Brain pericyte (primary cell): ENCODE data around the gene NKIRAS2.

ENCODE experiments used
- DNase-seq: peaks from one replicate; pipeline ENCODE4 v3.0.0-alpha.2; 2012; ENCODE audit warnings: low read depth, low spot score

NKIRAS2 gene

DNA sequence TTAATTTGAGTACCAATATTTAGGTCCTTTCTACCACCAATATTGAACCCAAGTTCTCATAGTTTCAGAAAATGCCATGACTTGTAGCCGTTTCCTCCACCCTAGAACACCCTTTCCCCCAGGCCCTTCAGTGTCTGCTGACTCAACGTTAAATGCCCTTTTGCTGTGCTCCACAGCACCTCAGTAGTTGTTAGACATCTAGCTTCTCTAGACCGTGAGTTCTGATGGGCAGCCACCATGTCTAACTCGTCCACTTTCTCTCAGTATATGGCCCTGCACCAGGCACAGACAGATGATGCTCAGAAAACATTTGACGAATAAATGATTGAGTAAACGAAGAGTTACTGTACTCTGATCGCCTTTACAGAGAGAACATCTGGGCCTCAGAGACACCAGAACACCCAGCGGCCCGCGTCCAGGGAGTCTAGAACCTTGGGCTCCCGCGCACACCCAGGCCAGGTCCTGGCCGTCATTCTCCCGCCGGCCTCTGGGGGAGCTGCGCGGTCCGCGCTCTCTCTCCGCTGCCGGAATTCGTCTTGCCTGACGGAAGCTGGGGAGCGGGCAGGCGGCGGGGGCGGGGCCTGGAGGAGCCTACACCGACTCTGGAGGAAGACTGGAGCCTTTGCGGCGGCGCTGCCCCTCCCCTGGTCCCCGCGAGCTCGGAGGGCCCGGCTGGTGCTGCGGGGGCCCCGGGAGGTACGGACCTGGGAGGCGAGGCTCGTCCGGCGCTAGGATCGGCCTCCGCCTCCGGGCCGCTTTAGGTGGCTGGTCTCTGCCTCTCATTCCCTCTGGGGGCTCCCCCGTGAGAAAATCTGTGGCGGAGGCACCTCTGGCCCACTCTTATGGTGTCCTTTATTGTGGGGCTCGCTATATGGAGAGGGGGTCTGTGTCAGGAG lies at the start of gene NKIRAS2:
Gene NKIRAS2 (plus strand): TSS at position 582 of the 896 bp plus-strand sequence. CDS start 1,488 bp downstream, outside the sequence.
- peak; percentile 46 for DNase-seq

DNA sequence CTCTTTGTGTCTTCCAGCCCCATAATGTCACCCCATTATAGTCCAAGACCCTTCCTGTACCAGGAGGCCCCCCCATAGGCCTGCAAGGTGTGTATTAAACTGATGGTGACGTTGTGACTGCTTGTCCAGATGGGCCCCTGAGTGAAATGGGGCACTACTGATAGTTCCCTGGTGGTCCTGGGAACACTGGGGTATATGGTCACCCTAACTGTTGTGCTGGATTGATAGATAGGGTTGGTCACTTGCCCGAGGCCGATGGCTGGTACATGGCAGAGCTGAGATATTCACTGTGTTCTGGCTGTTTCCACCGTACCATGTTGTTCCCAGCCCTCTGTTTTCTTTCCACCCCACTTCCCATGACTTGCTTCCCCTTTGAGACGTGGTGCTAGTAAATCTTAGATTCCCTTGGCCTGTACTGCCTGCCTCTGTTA lies 49.0 kb upstream of the NKIRAS2 start:
- no peak for DNase-seq

DNA sequence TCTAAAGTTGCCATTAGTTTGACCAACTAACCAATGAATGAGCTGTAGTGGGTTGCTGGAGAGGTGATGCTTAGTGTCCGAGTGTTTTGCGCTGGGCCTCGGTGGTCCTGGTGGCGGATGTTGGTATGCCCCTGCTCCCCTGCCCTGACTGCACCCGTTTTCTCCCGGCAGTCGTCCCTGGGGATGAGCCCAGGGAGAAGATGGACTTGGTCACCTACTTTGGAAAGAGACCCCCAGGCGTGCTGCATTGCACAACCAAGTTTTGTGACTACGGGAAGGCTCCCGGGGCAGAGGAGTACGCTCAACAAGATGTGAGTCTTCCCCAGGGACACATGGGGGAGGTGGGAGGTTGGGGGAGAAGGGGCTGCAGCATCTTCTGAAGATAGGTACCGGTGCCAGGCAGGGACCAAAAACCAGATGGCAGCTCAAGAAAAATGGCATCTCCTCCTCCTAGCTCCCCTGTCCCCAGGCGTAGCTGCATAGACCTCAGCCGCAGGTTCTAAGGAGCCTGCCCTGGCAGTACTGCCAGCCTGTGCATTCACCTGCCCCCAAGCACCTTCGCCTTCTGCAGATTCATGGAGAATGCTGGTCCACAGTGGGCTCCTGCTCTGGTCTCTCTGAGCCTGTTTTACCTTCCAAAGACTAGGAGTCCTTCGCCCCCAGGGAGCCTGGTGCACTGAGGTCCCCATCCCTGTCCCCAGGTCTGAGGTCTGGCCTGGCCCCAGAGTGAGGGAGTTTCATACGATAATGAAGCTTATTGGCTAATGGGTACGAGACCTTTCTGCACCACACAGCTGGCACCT lies 48.0 kb upstream of the NKIRAS2 start:
- no peak for DNase-seq

DNA sequence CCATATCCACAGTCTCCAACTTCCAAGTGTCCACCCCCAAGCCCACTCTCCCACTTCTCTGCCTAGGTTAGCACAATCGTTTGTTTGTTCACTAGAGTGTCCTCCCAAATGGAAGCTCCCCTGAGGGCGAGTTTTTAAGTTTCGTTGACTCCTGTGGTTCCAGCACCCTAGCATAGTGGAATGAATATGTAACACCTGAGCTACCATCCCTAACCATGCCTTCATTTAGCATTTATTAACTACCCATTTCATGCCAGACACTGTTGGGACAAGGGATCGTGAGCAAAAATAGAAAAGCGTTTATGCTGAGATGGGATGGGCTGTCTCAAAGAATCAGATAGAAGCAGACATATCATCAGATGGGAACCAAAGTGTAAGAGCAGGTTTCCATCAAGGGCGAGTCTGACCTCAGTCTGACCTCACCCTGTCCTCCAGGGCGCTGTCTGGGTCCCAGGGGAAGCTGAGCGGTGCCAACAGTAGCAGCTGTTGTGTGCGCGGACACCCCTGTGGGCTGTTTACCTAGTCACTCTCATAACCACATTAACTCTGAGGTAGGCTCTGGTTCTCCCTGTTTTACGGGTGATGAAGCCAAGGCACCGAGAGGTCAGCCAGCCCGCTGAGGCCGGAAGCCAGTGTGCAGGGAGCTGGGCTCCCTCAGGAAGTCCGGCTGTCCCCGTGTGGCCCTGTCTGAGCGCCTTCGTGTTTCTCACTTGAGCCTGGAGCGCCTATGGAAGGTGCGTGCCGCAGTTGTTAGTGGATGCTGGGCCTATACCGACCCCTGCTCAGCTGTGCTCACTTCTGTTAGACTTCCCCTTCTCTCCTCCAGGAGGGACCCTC lies 47.1 kb upstream of the NKIRAS2 start:
- no peak for DNase-seq

DNA sequence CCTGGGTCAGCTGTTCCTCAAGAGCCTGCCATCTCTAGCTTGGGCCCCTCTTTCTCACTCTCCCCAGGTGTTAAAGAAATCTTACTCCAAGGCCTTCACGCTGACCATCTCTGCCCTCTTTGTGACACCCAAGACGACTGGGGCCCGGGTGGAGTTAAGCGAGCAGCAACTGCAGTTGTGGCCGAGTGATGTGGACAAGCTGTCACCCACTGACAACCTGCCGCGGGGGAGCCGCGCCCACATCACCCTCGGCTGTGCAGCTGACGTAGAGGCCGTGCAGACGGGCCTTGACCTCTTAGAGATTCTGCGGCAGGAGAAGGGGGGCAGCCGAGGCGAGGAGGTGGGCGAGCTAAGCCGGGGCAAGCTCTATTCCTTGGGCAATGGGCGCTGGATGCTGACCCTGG lies 46.5 kb upstream of the NKIRAS2 start:
- no peak for DNase-seq

DNA sequence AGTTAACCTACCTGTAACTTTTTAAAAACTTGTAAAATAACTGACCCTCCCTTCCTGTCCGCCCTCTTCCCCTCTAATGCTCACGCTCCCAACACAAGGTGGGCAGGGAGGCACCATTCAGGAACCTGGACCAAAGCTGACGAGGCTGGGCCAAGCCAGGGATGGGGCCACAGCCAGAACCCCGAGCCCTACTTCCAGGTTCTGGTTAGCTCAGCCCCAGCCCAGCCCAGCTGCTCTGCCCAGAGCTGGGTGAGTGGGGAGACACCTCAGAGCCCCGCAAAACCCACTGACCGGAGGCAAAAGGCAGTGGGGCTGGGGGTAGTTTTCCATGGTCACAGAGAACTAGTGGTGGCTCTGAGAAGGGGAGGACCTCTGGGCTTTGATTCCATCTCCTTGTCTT lies 45.9 kb upstream of the NKIRAS2 start:
- DNase-seq, result no peak

DNA sequence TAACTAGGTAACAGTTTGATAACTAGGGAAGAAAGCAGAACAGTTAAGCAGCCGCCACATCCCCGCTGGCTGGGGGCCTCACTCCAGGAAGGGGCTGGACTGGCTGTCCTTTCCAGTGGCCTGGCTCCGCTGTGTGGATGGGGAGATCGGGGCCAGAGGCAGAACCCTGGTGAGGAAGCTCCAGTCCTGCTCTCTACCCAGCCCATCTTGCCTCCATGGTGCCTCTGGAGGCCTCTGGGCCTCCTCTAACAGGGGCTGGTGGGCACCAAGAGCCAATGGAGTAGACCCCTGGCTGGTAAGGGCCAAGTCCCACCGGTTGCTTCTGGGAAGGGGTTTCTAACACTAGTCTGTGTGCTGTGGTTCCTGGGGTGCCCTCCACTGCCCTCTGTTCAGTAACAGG lies 45.2 kb upstream of the NKIRAS2 start:
- DNase-seq, result no peak

DNA sequence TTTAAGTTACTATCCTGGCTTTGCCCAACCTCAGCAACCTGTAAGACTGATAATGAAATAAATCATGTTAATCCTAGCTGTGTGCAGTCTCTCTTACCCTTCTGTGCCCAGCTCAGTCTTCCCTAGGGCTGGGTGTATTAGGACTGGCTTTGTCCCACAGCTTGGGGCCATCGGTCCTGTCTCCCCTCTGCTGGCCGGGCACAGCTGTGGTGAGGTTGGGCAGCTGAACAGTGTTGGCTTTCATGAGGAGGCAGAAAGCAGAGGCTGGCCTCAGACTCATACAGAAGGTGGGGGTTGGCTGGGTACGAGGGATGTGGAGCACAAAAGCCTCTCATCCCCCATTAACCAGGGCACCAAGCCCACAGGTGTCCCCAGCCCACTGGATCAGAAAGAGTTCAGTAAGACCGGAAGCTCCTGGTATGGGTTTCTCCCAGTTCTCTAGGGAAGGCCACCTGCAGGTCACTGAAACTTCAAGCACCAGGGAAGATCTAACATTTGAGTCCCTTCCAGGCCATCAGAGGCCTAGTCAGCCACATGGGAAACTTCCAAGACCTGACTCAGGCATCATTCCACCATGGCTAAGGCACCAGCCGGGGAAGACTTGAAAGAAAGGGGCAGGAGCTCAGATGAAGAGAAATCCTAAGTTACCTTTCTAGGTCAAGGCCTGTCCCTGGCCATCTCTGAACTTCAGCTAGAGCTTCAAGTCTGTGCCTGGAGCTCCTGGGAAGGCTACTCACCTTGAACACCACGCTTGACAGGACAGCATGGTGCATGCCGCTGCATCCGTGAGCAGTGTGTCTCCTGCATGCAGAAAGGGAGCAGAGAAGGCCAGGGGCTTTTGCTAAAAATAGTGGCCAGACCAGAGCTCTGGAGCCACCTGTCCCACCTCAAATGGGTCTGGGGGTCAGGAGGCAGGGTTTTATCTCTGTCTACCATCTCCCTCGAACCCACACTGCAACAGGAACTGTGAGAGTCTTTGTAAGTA lies 44.5 kb upstream of the NKIRAS2 start:
- DNase-seq, result no peak

DNA sequence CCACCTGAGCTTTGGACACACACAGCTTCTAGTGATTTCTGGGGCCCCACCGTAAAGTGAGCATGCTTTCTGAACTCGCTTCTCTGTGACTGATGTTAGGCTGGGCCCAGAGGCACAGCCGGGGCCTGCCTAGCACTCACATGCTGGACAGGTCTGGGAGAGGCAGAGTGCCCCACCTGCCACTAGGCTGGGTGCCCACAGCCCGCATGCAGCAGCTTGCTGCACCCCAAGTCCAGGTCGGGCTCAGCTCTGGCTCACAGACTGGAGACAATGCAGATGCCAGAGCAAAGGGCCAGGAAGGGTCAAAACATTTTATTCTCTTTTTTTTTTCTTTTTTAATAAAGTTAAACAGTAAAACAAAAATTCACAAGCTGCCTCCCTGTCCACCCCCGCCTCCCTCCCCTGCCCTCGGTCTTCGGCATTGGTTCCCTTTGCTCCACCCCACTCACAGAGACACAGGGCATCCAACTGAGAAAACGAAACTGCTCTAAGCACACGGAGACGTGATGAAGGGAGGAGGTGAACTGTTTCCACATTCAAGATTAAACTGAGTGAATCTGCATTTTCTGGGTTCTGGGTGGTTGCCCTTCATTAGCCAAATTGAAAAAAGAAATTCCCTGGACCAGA lies 43.6 kb upstream of the NKIRAS2 start:
- DNase-seq, result no peak

DNA sequence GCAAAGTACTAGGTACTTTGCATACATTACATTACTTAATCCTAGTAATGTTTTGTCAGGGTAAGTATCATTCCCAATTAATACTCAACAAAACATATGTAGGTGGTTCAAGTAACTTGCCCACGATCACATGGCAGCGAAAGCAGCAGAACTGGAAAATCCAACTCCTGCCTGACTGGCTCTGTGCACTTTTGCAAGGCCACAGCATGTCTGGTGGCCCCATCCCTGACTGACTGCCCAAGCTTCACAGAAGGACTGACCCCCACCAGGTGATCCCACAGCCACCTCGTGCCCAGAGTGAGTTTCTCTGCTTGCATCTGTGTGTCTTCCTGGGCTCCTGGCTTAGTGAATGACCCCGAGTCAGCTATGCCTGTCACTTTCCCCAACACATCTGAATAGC lies 41.9 kb upstream of the NKIRAS2 start:
- no peak for DNase-seq

DNA sequence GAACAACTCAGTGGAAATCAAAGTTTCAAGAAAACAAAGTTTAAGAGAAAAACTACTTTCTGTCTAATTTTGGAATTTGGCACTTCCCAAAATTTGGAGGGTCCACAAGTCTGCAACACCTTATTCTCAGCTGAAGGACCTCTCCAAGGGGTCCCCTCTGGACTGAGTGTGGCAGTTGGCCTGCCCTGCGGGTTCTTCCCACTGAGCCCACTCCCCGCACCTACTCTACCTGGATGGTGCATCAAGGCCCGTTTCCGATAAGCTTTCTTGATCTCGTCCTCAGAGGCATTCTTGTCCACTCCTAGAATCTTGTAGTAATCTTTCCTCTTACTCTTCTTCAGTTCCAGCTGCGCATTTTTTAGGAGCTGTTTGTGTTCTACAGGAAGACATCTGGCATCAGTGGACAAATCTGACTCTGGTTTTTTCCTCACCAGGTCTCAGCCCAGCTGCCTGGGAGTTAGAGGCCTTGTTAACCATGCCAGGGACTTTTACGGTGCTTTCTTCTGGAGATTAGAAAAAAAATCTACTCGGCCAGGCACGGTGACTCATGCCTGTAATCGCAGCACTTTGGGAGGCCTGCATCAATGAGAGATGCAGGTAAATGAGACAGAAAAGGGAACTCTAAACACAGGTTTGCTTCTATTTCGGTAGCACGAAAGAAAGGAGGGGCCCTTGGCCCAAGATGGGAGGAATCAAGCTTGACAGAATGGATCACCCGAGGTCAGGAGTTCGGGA lies 37.7 kb upstream of the NKIRAS2 start:
- DNase-seq, result no peak

DNA sequence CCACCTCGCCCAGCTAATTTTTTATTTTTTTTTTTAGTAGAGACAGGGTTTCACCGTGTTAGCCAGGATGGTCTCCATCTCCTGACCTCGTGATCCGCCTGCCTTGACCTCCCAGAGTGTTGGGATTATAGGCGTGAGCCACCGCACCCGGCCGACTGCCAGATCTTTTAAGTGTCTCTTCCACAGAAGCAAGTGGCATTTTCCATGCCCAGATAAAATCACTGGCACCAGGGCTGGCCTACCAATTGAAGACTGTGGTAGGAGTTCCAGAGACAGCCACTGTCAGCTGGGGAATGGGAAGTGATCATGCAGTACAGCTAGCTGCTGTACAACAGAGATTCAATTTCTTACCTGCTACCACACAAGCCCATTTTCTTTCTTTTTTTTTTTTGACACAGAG lies 35.4 kb upstream of the NKIRAS2 start:
- DNase-seq, result no peak

DNA sequence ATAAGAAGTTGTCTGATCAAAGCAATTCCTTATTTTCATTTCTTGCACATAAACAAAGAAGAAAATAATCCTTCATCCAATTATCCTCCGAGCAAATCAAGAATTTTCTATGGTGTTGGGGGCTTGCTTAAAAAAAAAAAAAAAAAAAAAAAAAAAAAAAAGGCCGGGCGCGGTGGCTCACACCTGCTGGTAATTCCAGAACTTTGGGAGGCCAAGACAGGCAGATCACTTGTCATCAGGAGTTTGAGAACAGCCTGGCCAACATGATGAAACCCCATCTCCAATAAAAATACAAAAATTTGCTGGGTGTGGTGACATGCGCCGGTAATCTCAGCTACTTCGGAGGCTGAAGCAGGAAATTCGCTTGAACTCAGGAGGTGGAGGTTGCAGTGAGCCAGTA lies 34.0 kb upstream of the NKIRAS2 start:
- no peak for DNase-seq

DNA sequence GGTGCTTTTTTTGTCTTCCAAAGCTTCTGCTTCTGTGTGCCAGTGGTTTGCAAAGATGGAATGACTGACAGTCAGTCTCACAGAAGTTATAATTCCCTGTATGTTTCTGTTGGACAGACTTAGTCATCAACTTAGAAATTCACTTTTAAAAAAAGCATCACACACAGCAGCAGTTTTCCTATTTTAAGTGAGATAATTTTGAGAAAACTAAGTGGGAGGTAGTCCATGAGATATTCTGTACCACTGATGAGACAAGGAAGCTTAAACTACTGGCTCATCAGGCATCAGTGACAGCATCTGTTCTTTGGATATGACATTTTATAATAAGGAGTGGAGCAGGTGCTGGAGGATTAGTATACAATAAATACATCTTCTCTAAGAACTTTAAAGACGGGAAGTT lies 33.3 kb upstream of the NKIRAS2 start:
- DNase-seq, result no peak

DNA sequence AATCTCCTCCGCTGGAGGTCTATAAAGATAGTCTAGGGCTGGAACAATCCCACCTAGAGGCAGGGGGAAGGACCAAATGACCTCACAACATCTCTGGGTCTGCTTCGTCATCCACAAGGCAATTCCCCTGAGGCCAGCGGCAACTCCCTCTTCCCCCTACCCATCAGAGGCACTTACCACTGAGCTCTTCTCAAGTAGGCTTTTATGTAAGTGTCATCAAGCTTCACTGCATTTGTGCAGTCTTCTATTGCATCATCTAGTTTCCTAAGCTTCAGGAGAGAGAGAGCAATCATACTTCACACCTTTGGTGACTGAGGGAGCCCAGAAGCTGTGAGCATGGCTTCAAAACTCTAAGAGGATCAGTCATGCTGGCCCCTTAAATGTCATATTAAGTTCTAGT lies 32.2 kb upstream of the NKIRAS2 start:
- no peak for DNase-seq

DNA sequence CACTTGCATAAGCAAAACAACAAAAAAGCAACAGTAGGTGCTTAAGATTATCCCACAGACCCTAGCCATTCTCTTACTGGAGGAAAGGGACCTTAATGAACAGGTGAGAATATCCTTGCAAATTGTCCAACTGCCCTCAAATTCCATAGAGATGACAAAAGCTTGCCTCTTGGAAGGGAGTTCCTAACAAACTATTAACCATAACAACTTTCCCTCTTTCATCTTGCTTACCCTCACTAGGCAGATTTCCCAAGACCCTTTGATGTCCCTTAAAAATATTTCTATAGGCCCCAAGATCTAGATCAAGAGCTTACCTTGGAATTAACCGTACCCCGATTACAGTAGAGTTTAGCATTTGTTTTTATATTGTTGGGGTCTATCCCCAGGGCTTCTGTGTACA lies 31.5 kb upstream of the NKIRAS2 start:
- DNase-seq, result no peak

DNA sequence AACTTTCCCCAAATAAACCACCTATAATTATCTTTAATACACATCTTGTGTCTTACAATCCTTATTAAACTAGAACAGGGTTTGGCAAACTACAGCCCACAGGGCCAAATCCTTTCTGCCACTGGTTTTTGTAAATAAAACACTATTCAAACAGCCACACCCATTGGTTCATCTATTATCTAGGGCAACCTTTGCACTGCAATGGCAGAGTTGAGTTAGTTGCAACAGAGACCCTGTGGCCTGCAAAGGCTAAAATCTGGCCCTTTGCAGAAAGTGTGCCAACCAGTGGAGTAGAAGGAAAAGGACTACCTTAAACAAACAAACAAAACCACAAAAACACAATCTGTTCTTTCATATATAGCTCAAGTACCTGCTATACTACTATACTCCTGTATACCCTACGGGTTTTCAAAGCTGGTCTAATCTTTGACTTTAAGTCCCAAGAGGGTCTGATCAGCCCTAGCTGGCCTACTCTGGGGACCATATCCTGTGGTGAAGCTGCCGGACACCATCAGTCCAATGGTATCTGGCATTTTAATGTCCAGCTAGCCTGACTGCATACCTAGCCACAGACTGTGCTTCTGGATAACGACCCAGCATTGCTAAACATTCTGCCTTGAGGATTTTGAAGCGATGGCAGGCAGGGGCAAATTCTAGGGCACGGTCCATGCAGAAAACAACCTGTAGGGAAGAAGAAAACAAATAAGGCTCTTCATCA lies 30.0 kb upstream of the NKIRAS2 start:
- no peak for DNase-seq

DNA sequence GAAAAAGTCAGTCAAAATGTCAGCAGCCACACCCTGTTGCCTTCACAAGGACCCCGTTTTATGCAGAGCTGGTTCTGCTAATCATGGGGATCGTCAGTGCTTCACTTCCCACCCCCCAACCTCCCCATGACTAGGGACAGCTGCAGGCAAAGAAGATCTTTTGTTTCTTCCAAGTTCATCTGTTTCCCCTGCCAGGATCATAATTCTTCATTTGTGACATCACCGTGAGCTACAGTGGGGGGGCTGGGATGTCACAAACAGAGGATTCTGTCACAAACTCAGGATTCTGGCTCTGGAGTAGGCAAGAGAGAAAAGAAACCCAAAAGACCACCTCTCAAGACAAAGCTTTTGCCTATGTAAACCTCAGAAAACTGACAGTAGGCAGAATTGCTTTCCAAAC lies 27.3 kb upstream of the NKIRAS2 start:
- DNase-seq, result no peak

DNA sequence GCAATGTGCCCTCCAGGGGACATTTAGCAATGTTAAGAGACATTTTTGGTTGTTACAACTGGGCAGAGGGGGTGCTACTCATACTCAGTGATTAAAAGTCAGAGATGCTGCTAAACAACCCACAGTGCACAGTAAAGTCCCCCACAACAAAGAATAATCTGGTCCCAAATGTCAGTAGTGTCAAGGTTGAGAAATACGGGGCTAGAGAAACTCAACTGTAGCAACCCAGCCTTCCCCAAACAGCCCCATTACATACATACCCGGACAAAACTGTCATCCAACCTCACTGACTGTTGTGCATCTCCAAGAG lies 23.1 kb upstream of the NKIRAS2 start:
- no peak for DNase-seq
